ENCODE measurements around the gene VMAC.
"Not testable (repeated sequence)": the region's sequence is repeated elsewhere in the genome, so short reads cannot be mapped to it uniquely, and the experiment has no call there.

Gene VMAC

DNA sequence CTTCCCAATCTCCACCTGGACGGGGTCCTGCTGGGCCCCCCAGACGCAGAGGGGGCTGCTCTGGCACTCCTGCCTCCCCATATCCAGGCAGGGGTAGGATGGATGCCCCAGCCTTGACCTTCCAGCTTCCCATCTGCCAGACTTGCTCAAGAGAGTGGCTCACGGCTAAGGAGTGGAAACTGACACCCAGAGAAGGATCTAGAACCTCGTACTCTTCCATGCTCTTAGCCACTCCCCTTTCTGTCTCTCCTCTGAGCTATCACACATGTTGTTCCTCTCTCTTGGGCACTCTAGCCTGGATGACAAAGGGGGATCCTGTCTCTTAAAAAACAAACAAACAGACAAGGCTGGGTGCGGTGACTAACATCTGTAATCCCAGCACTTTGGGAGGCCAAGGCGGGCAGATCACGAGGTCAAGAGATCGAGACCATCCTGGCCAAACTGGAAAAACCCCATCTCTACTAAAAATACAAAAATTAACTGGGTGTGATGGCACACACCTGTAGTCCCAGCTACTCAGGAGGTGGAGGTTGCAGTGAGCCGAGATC lies 22.2 kb upstream of the VMAC start:
- Histone ChIP-seq H2BK120ac (ENCODE audit: low read depth, low read length) (no peak overlapping the region), H3K79me1 (ENCODE audit: low read length) (no peaks in the 10 kb centered on the region), H3K4ac (ENCODE audit: low read depth, low read length) (no peak overlapping the region), H3K27ac (ENCODE audit: low read depth, low read length) (no peak overlapping the region), H3K36me3 (ENCODE audit: control insufficient read depth, insufficient read depth, low read length) (no peaks in the 10 kb centered on the region), H3K27me3 (ENCODE audit: insufficient read depth, low read length, poor library complexity) (no peaks in the 10 kb centered on the region), H2BK5ac (ENCODE audit: low read length) (no peak overlapping the region), H2AK5ac (ENCODE audit: low read length) (no peak overlapping the region), H3K56ac (ENCODE audit: low read length) (no peak overlapping the region), H3K4me3 (ENCODE audit: low read length) (no peak overlapping the region), H3K79me2 (ENCODE audit: control insufficient read depth, insufficient read depth, low read length) (no peaks in the 10 kb centered on the region), H4K5ac (ENCODE audit: low read length) (no peak overlapping the region), H3K23ac (ENCODE audit: low read length) (no peak overlapping the region), H2BK15ac (replicated peaks; ENCODE audit: low read depth) (no peak overlapping the region), H3K9ac (ENCODE audit: low read length) (no peak overlapping the region), H3K18ac (ENCODE audit: low read length) (no peak overlapping the region), H3K4me2 (ENCODE audit: low read length) (no peak overlapping the region), H4K8ac (ENCODE audit: low read depth, low read length) (no peak overlapping the region), H3K4me1 (ENCODE audit: control insufficient read depth, low read depth, low read length) (no peaks in the 10 kb centered on the region)
- DNase-seq = no peak
- WGBS (ENCODE audit: extremely low coverage, insufficient coverage, low lambda C conversion rate) = no CpG with 5 or more reads among the region's 9 CpGs

DNA sequence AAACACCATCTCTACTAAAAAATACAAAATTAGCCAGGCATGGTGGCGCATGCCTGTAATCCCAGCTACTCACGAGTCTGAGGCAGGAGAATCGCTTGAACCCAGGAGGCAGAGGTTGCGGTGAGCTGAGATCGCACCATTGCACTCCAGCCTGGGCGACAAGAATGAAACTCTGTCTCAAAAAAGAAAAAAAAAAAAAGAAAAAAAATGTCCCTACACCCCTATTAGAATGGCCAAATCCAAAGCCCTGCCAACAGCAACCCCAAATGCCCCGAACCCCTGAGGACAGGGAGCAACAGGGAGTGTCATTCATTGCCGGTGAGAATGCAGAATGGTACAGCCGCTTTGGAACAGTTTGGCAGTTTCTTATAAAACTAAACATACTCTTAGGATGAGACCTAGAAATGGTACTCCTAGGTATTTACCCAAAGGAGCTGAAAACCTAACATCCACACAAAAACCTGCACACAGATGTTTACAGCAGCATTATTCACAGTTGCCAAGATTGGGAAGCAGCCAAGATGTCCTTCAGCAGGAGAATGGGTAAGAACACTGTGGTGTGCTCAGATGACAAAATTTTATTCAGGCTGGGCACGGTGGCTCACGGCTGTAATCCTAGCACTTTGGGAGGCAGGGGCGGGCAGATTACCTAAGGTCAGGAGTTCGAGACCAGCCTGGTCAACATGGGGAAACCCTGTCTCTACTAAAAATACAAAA lies 21.4 kb upstream of the VMAC start:
- not testable (repeated sequence) for H3K27ac ChIP-seq (ENCODE audit: low read depth, low read length); H3K4me3 ChIP-seq (ENCODE audit: low read length); H2BK15ac ChIP-seq (replicated peaks; ENCODE audit: low read depth); H3K4me2 ChIP-seq (ENCODE audit: low read length); H3K79me1 ChIP-seq (ENCODE audit: low read length); H2BK120ac ChIP-seq (ENCODE audit: low read depth, low read length); H3K4ac ChIP-seq (ENCODE audit: low read depth, low read length); H3K18ac ChIP-seq (ENCODE audit: low read length); H4K5ac ChIP-seq (ENCODE audit: low read length); H2AK5ac ChIP-seq (ENCODE audit: low read length); H3K56ac ChIP-seq (ENCODE audit: low read length); H4K8ac ChIP-seq (ENCODE audit: low read depth, low read length); H2BK5ac ChIP-seq (ENCODE audit: low read length); H3K27me3 ChIP-seq (ENCODE audit: insufficient read depth, low read length, poor library complexity); H3K4me1 ChIP-seq (ENCODE audit: control insufficient read depth, low read depth, low read length); H3K79me2 ChIP-seq (ENCODE audit: control insufficient read depth, insufficient read depth, low read length); H3K9ac ChIP-seq (ENCODE audit: low read length); H3K36me3 ChIP-seq (ENCODE audit: control insufficient read depth, insufficient read depth, low read length); DNase-seq; H3K23ac ChIP-seq (ENCODE audit: low read length)
- no CpG with 5 or more reads among the region's 13 CpGs for WGBS (ENCODE audit: extremely low coverage, insufficient coverage, low lambda C conversion rate)

GRCh38 chr19:5884065-5884811 lies 20.4 kb upstream of the VMAC start:
- not testable (repeated sequence) for H3K56ac ChIP-seq (ENCODE audit: low read length); H3K79me1 ChIP-seq (ENCODE audit: low read length); H3K36me3 ChIP-seq (ENCODE audit: control insufficient read depth, insufficient read depth, low read length); H2AK5ac ChIP-seq (ENCODE audit: low read length); H2BK15ac ChIP-seq (replicated peaks; ENCODE audit: low read depth); DNase-seq; H3K27me3 ChIP-seq (ENCODE audit: insufficient read depth, low read length, poor library complexity); H3K4me1 ChIP-seq (ENCODE audit: control insufficient read depth, low read depth, low read length); H2BK120ac ChIP-seq (ENCODE audit: low read depth, low read length); H4K8ac ChIP-seq (ENCODE audit: low read depth, low read length); H4K5ac ChIP-seq (ENCODE audit: low read length); H3K79me2 ChIP-seq (ENCODE audit: control insufficient read depth, insufficient read depth, low read length); H3K27ac ChIP-seq (ENCODE audit: low read depth, low read length); H3K18ac ChIP-seq (ENCODE audit: low read length); H3K4ac ChIP-seq (ENCODE audit: low read depth, low read length); H3K4me2 ChIP-seq (ENCODE audit: low read length); H3K9ac ChIP-seq (ENCODE audit: low read length); H3K23ac ChIP-seq (ENCODE audit: low read length); H2BK5ac ChIP-seq (ENCODE audit: low read length); H3K4me3 ChIP-seq (ENCODE audit: low read length)
- no CpG with 5 or more reads among the region's 11 CpGs for WGBS (ENCODE audit: extremely low coverage, insufficient coverage, low lambda C conversion rate)

GRCh38 chr19:5889288-5889971 lies 15.2 kb upstream of the VMAC start:
- no peaks in the 10 kb centered on the region for H3K36me3 ChIP-seq (ENCODE audit: control insufficient read depth, insufficient read depth, low read length)
- no peak overlapping the region for H3K9ac ChIP-seq (ENCODE audit: low read length)
- H3K27ac ChIP-seq (ENCODE audit: low read depth, low read length) = no peak overlapping the region
- no peak overlapping the region for H3K18ac ChIP-seq (ENCODE audit: low read length)
- H3K23ac ChIP-seq (ENCODE audit: low read length) = no peak overlapping the region
- H3K56ac ChIP-seq (ENCODE audit: low read length) = no peak overlapping the region
- H3K4me3 ChIP-seq (ENCODE audit: low read length) = no peak overlapping the region
- no CpG with 5 or more reads among the region's 17 CpGs for WGBS (ENCODE audit: extremely low coverage, insufficient coverage, low lambda C conversion rate)
- no peaks in the 10 kb centered on the region for H3K79me1 ChIP-seq (ENCODE audit: low read length)
- no peak overlapping the region for H4K8ac ChIP-seq (ENCODE audit: low read depth, low read length)
- no peaks in the 10 kb centered on the region for H3K27me3 ChIP-seq (ENCODE audit: insufficient read depth, low read length, poor library complexity)
- H2BK5ac ChIP-seq (ENCODE audit: low read length) = no peak overlapping the region
- H4K5ac ChIP-seq (ENCODE audit: low read length) = no peak overlapping the region
- H2BK120ac ChIP-seq (ENCODE audit: low read depth, low read length) = no peak overlapping the region
- no peaks in the 10 kb centered on the region for H3K4me1 ChIP-seq (ENCODE audit: control insufficient read depth, low read depth, low read length)
- no peak overlapping the region for H2AK5ac ChIP-seq (ENCODE audit: low read length)
- no peaks in the 10 kb centered on the region for H3K79me2 ChIP-seq (ENCODE audit: control insufficient read depth, insufficient read depth, low read length)
- DNase-seq = no peak
- no peak overlapping the region for H3K4me2 ChIP-seq (ENCODE audit: low read length)
- H3K4ac ChIP-seq (ENCODE audit: low read depth, low read length) = no peak overlapping the region
- H2BK15ac ChIP-seq (replicated peaks; ENCODE audit: low read depth) = no peak overlapping the region

DNA sequence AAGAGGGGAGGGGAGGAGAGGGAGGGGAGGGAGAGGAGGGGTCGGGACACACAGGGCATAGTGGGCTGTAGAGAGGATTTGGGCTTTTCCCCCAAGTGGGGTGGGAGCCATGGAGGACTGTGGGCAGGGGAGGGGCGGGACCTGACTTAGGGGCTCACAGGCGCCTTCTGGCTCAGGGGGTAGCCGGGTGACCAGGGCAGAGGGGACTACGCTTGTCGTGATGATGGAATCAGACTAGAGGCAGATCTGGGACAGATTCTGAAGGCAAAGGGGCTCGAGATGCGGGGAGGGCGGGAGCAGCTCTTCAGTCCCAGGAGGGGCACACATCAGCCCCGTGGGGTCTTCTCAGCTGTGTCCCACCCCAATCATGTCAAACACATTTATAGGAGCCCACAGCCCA lies 14.6 kb upstream of the VMAC start:
- Histone ChIP-seq H2BK120ac (ENCODE audit: low read depth, low read length) (no peak overlapping the region), H3K4me1 (ENCODE audit: control insufficient read depth, low read depth, low read length) (no peaks in the 10 kb centered on the region), H3K4ac (ENCODE audit: low read depth, low read length) (no peak overlapping the region), H3K18ac (ENCODE audit: low read length) (no peak overlapping the region), H3K79me1 (ENCODE audit: low read length) (no peaks in the 10 kb centered on the region), H2BK5ac (ENCODE audit: low read length) (no peak overlapping the region), H3K36me3 (ENCODE audit: control insufficient read depth, insufficient read depth, low read length) (no peaks in the 10 kb centered on the region), H3K23ac (ENCODE audit: low read length) (no peak overlapping the region), H4K5ac (ENCODE audit: low read length) (no peak overlapping the region), H3K4me2 (ENCODE audit: low read length) (no peak overlapping the region), H2BK15ac (replicated peaks; ENCODE audit: low read depth) (no peak overlapping the region), H3K4me3 (ENCODE audit: low read length) (no peak overlapping the region), H2AK5ac (ENCODE audit: low read length) (no peak overlapping the region), H3K79me2 (ENCODE audit: control insufficient read depth, insufficient read depth, low read length) (no peaks in the 10 kb centered on the region), H4K8ac (ENCODE audit: low read depth, low read length) (no peak overlapping the region), H3K56ac (ENCODE audit: low read length) (no peak overlapping the region), H3K27me3 (ENCODE audit: insufficient read depth, low read length, poor library complexity) (no peaks in the 10 kb centered on the region), H3K9ac (ENCODE audit: low read length) (no peak overlapping the region), H3K27ac (ENCODE audit: low read depth, low read length) (no peak overlapping the region)
- DNase-seq = no peak
- no CpG with 5 or more reads among the region's 10 CpGs for WGBS (ENCODE audit: extremely low coverage, insufficient coverage, low lambda C conversion rate)
